Activated naive CD8-positive, alpha-beta T cell (primary cell): ENCODE data around the gene IGFBP6.

Experiments used
- H3K27ac Mint-ChIP-seq: one replicate; pipeline ENCODE4 v1.8.0; 2021; ENCODE audit warnings: mixed read lengths
- H3K27me3 Mint-ChIP-seq: one replicate; pipeline ENCODE4 v1.8.0; 2021; ENCODE audit warnings: mixed read lengths
- H3K36me3 Mint-ChIP-seq: one replicate; pipeline ENCODE4 v1.8.0; 2021; ENCODE audit warnings: mixed read lengths
- H3K4me1 Mint-ChIP-seq: one replicate; pipeline ENCODE4 v1.8.0; 2021; ENCODE audit warnings: low read depth, mixed read lengths
- H3K4me3 Mint-ChIP-seq: one replicate; pipeline ENCODE4 v1.8.0; 2021; ENCODE audit warnings: mild to moderate bottlenecking, mixed read lengths
- H3K9me3 Mint-ChIP-seq: one replicate; pipeline ENCODE4 v1.8.0; 2021; ENCODE audit warnings: low read depth, mixed read lengths

The IGFBP6 gene

DNA sequence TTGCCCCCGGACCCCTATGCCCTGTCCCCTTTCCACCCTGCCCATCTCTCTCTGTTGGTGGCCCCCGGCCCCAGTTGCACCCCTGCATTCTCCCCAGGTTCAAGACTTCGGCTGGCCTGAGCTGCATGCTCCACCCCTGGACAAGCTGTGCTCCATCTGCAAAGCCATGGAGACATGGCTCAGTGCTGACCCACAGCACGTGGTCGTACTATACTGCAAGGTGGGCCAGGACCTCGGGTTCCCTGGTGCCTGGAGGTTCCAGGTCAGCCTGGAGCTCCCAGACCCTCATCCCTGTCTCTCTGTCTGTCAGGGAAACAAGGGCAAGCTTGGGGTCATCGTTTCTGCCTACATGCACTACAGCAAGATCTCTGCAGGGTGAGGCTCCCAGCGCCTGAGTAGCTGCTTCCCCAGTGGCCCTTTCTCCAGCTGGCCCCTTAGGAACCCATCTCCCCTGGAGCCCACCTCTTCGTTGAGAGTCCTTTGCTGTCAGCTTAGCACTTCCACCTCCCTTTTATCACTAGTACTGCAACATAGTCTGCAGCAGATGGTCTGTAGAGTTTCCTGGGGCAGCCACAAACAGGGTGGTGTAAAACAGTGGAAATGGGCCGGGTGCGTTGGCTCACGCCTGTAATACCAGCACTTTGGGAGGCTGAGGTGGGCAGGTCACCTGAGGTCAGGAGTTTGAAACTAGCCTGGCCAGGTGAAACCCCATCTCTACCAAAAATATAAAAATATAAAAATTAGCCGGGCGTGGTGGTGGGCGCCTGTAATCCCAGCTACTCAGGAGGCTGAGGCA lies 41.8 kb upstream of the IGFBP6 start:
- H3K27me3 Mint-ChIP-seq, result no peaks in the 10 kb centered on the region
- H3K9me3 Mint-ChIP-seq, result no peaks in the 10 kb centered on the region
- peaks cover 7% of the 10 kb centered on the region for H3K4me1 Mint-ChIP-seq
- H3K36me3 Mint-ChIP-seq, result no peaks in the 10 kb centered on the region
- H3K4me3 Mint-ChIP-seq, result peak overlapping the region; percentile 57
- peak overlapping the region; percentile 22 for H3K27ac Mint-ChIP-seq

- Mint-ChIP-seq H3K4me1 (peaks cover 7% of the 10 kb centered on the region), H3K9me3 (no peaks in the 10 kb centered on the region), H3K27me3 (no peaks in the 10 kb centered on the region), H3K4me3 (peak overlapping the region; percentile 3), H3K27ac (no peak overlapping the region), H3K36me3 (no peaks in the 10 kb centered on the region)
Measured at GRCh38 chr12:53056296-53056695, 41.2 kb upstream of the IGFBP6 start.

GRCh38 chr12:53056901-53057300 lies 40.6 kb upstream of the IGFBP6 start:
- Mint-ChIP-seq H3K4me3 (no peak overlapping the region), H3K36me3 (no peaks in the 10 kb centered on the region), H3K4me1 (peaks cover 7% of the 10 kb centered on the region), H3K27ac (no peak overlapping the region), H3K27me3 (no peaks in the 10 kb centered on the region), H3K9me3 (no peaks in the 10 kb centered on the region)

DNA sequence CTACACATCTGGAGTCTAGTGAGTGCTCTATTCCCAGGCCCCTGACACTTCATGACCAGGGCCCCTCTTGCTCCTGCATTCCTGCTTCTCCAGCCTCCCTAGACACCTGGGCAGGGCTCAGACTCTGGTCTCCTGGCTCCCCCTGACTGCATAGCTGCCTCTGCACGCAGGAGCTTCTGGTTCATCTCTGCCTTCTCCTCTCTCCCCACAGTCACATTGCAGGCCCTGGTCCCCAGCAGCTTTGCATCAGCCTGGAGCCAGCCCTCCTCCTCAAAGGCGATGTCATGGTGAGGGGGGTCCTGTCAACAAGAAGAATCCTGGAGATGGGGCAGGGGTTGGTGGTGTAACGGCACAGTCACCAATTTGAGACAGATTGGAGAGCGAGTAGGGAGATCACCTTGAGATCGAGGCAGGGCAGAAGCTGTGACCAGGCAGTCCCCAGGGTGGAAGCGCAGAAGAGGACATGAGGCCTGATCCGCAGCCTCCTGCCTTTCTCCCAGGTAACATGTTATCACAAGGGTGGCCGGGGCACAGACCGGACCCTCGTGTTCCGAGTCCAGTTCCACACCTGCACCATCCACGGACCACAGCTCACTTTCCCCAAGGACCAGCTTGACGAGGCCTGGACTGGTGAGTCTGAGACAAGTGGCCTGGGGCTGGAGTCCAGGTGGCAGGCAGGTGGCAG lies 39.5 kb upstream of the IGFBP6 start:
- H3K27ac Mint-ChIP-seq, result no peak overlapping the region
- H3K36me3 Mint-ChIP-seq, result no peaks in the 10 kb centered on the region
- H3K4me3 Mint-ChIP-seq, result no peak overlapping the region
- peaks cover 7% of the 10 kb centered on the region for H3K4me1 Mint-ChIP-seq
- no peaks in the 10 kb centered on the region for H3K9me3 Mint-ChIP-seq
- no peaks in the 10 kb centered on the region for H3K27me3 Mint-ChIP-seq

DNA sequence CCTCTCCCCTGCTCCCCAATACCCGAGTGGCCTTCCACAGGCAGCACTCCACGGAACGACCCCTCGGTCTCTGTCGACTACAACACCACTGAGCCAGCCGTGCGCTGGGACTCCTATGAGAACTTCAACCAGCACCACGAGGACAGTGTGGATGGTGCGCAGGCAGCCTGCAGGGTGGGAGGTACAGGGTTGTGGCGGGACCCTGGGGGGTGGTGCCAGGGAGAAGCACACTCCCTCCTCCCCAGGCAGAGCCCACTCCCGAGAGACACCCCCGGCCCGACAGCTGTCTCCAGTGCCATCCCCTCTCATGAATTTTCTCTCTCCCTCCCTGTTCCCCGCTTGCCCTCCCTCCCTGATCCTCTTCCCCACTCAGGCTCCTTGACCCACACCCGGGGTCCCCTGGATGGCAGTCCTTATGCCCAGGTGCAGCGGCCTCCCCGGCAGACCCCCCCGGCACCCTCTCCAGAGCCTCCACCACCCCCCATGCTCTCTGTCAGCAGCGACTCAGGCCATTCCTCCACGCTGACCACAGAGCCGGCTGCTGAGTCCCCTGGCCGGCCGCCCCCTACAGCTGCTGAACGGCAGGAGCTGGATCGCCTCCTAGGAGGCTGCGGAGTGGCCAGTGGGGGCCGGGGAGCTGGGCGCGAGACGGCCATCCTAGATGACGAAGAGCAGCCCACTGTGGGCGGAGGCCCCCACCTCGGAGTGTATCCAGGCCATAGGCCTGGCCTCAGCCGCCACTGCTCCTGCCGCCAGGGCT lies 38.6 kb upstream of the IGFBP6 start:
- Mint-ChIP-seq H3K4me1 (peaks cover 4% of the 10 kb centered on the region), H3K9me3 (no peaks in the 10 kb centered on the region), H3K36me3 (no peaks in the 10 kb centered on the region), H3K27me3 (no peaks in the 10 kb centered on the region), H3K27ac (no peak overlapping the region), H3K4me3 (no peak overlapping the region)

DNA sequence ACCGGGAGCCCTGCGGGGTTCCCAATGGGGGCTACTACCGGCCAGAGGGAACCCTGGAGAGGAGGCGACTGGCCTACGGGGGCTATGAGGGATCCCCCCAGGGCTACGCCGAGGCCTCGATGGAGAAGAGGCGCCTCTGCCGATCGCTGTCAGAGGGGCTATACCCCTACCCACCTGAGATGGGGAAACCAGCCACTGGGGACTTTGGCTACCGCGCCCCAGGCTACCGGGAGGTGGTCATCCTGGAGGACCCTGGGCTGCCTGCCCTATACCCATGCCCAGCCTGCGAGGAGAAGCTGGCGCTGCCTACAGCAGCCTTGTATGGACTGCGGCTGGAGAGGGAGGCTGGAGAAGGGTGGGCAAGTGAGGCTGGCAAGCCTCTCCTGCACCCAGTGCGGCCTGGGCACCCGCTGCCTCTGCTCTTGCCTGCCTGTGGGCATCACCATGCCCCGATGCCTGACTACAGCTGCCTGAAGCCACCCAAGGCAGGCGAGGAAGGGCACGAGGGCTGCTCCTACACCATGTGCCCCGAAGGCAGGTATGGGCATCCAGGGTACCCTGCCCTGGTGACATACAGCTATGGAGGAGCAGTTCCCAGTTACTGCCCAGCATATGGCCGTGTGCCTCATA lies 37.9 kb upstream of the IGFBP6 start:
- Mint-ChIP-seq H3K27me3 (no peaks in the 10 kb centered on the region), H3K9me3 (no peaks in the 10 kb centered on the region), H3K4me3 (no peak overlapping the region), H3K27ac (no peak overlapping the region), H3K36me3 (no peaks in the 10 kb centered on the region), H3K4me1 (no peaks in the 10 kb centered on the region)

- Mint-ChIP-seq H3K36me3 (no peaks in the 10 kb centered on the region), H3K27me3 (no peaks in the 10 kb centered on the region), H3K9me3 (no peaks in the 10 kb centered on the region), H3K4me3 (no peak overlapping the region), H3K27ac (no peak overlapping the region), H3K4me1 (peaks cover 2% of the 10 kb centered on the region)
Measured at GRCh38 chr12:53060064-53060720, 37.3 kb upstream of the IGFBP6 start.

DNA sequence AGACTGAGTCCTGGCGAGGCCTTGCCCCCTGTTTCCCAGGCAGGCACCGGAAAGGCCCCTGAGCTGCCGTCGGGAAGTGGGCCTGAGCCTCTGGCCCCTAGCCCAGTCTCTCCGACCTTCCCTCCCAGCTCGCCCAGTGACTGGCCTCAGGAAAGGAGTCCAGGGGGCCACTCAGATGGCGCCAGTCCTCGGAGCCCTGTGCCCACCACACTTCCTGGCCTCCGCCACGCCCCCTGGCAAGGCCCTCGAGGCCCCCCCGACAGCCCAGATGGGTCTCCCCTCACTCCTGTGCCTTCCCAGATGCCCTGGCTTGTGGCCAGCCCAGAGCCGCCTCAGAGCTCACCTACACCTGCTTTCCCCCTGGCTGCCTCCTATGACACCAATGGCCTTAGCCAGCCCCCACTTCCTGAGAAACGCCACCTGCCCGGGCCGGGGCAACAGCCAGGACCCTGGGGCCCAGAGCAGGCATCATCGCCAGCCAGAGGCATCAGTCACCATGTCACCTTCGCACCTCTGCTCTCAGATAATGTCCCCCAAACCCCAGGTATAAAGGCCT lies 36.7 kb upstream of the IGFBP6 start:
- H3K4me1 Mint-ChIP-seq, result peaks cover 2% of the 10 kb centered on the region

DNA sequence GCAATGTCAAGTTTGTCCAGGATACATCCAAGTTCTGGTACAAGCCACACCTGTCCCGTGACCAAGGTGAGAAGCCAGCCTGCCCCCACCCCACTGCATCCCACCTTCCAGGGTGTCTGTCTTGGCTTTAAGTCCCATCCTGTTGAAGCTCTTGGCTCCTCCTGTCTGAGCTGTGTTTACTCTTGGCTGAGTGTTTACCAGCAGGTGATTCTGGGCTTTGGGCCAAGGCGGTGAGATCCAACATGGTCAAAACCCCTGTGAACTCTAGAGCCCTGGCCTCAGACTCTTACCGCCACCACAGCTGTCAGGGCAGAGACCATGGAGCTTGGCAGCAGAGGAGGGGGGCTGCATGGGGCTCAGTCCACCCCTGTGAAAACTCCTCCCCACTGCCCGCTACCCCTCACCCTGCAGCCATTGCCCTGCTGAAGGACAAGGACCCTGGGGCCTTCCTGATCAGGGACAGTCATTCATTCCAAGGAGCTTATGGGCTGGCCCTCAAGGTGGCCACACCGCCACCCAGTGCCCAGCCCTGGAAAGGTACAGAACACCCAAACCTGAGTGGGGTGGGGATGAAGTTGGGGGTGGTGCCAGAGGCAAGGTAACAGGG lies 36.0 kb upstream of the IGFBP6 start:
- peaks cover 3% of the 10 kb centered on the region for H3K4me1 Mint-ChIP-seq
- no peaks in the 10 kb centered on the region for H3K9me3 Mint-ChIP-seq
- no peak overlapping the region for H3K27ac Mint-ChIP-seq
- H3K27me3 Mint-ChIP-seq, result no peaks in the 10 kb centered on the region
- H3K36me3 Mint-ChIP-seq, result no peaks in the 10 kb centered on the region
- H3K4me3 Mint-ChIP-seq, result no peak overlapping the region

More for the DNA sequence above, 36.7 kb upstream of the IGFBP6 start:
- H3K36me3 Mint-ChIP-seq, result no peaks in the 10 kb centered on the region
- H3K4me3 Mint-ChIP-seq, result no peak overlapping the region
- no peaks in the 10 kb centered on the region for H3K27me3 Mint-ChIP-seq
- no peak overlapping the region for H3K27ac Mint-ChIP-seq
- H3K9me3 Mint-ChIP-seq, result no peaks in the 10 kb centered on the region

GRCh38 chr12:53062011-53062961 lies 35.2 kb upstream of the IGFBP6 start:
- Mint-ChIP-seq H3K27ac (no peak overlapping the region), H3K4me1 (peaks cover 3% of the 10 kb centered on the region)

DNA sequence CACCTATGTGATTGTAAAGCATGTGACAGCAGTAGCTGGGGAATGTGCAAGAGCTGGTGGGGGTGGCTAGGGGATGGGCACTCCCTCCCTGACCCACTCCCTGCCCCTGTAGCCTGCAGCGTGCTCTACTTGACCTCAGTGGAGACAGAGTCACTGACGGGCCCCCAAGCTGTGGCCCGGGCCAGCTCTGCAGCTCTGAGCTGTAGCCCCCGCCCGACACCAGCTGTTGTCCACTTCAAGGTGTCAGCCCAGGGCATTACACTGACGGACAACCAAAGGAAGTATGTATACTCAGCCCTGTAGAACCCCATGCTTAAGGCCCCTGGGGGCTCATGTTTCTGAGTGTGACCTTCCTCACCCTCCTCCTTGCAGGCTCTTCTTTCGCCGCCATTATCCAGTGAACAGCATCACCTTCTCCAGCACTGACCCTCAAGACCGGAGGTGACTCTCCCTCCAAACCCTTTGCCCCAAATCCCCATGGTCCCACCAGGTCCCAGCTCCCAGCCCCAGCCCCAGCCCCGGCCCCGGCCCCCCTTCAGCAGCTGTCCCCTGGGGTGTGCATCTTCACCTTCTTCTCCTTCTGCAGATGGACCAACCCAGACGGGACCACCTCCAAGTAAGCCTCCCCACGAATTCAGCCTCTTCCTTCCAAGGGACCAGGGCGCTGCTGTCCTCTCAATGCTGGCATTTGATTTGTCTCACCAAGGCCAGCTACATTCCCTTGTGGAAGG lies 34.3 kb upstream of the IGFBP6 start:
- Mint-ChIP-seq H3K36me3 (no peaks in the 10 kb centered on the region), H3K27me3 (no peaks in the 10 kb centered on the region), H3K4me1 (peaks cover 3% of the 10 kb centered on the region), H3K27ac (no peak overlapping the region), H3K9me3 (no peaks in the 10 kb centered on the region), H3K4me3 (no peak overlapping the region)

More at GRCh38 chr12:53062011-53062961, 35.2 kb upstream of the IGFBP6 start:
- no peaks in the 10 kb centered on the region for H3K9me3 Mint-ChIP-seq
- H3K4me3 Mint-ChIP-seq, result no peak overlapping the region
- H3K27me3 Mint-ChIP-seq, result no peaks in the 10 kb centered on the region
- H3K36me3 Mint-ChIP-seq, result no peaks in the 10 kb centered on the region

DNA sequence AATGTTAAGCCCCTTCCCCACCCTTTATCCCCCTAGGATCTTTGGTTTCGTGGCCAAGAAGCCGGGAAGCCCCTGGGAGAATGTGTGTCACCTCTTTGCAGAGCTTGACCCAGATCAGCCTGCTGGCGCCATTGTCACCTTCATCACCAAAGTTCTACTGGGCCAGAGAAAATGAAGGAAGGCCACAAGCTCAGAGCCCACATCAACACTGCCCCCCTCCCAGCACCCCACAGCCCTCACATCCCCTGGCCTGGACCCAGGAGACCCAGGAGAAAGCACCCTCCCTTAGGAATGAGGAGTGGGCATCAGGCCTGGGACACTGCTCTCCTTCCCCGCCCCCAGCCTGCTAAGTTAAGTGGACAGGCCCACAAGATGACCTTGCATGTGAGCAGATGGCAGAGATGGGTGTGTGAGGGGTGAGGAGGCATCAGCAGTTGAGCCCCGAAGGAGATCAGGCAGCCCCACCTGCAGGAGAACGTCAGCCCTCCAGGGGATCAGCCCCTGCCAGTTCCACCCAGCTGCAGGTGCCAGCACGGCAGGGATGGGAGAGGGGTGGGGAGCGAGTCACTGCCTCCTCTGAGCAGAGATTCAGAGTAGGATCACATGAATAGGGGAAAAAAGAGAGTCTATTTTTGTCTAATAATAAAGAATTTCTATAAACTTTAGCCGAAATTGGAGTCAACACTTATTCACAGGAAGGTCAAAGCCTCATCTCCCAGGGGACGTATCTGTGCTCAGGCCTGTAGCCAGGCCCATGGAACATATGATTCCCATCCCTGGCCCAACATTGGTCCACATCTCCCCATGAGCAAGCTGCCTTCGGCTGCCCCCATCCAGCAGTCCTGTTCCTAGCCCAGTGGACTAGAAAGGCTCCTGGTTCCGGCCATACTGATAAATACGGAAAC lies 33.5 kb upstream of the IGFBP6 start:
- H3K27me3 Mint-ChIP-seq, result no peaks in the 10 kb centered on the region
- no peaks in the 10 kb centered on the region for H3K9me3 Mint-ChIP-seq
- H3K36me3 Mint-ChIP-seq, result no peaks in the 10 kb centered on the region
- H3K4me1 Mint-ChIP-seq, result peaks cover 3% of the 10 kb centered on the region
- no peak overlapping the region for H3K27ac Mint-ChIP-seq
- H3K4me3 Mint-ChIP-seq, result no peak overlapping the region
